MM.1S (cell line): Measurements from ENCODE around the gene ZNF823.

Experiments used
- DNase-seq: peaks from one replicate; pipeline ENCODE4 v3.0.0-alpha.2; 2015
- H2AFZ ChIP-seq: fragments of 300-600 bp; sonication (generic); 2 replicates; pipeline ENCODE4 v1.6.0; 2016; ENCODE audit warnings: antibody characterized with exemption, low read length
- H3F3A ChIP-seq: fragments of 300-600 bp; sonication (generic); 2 replicates; pipeline ENCODE4 v1.6.1; 2016; ENCODE audit warnings: mild to moderate bottlenecking, antibody characterized with exemption, low read length, moderate library complexity, mixed read lengths; ENCODE audit not compliant: insufficient read depth
- H3K27ac ChIP-seq: fragments of 300-600 bp; sonication (generic); 2 replicates; pipeline ENCODE4 v1.5.1; 2016; ENCODE audit warnings: mild to moderate bottlenecking, low read length
- H3K27me3 ChIP-seq: fragments of 300-600 bp; sonication (generic); replicated peaks from 2 replicates; pipeline ENCODE4 v1.6.0; 2016; ENCODE audit warnings: low read length; ENCODE audit not compliant: insufficient read depth
- H3K36me3 ChIP-seq: fragments of 300-600 bp; sonication (generic); replicated peaks from 2 replicates; pipeline ENCODE4 v1.6.1; 2016; ENCODE audit warnings: mild to moderate bottlenecking, low read length, mixed read lengths; ENCODE audit not compliant: insufficient read depth
- H3K4me1 ChIP-seq: fragments of 300-600 bp; sonication (generic); 2 replicates; pipeline ENCODE4 v1.6.1; 2016; ENCODE audit warnings: low read length, mixed read lengths
- H3K4me2 ChIP-seq: fragments of 300-600 bp; sonication (generic); 2 replicates; pipeline ENCODE4 v1.6.0; 2016; ENCODE audit warnings: low read depth, low read length
- H3K4me3 ChIP-seq: fragments of 300-600 bp; sonication (generic); 2 replicates; pipeline ENCODE4 v1.5.1; 2016; ENCODE audit warnings: low read length, mixed read lengths
- H3K79me2 ChIP-seq: fragments of 300-600 bp; sonication (generic); 2 replicates; pipeline ENCODE4 v1.6.1; 2016; ENCODE audit warnings: mixed run types, low read length, mixed read lengths
- H3K9ac ChIP-seq: fragments of 300-600 bp; sonication (generic); 2 replicates; pipeline ENCODE4 v1.6.1; 2016; ENCODE audit warnings: low read length, mixed read lengths
- H3K9me2 ChIP-seq: fragments of 300-600 bp; sonication (generic); replicated peaks from 2 replicates; pipeline ENCODE4 v1.6.1; 2016; ENCODE audit warnings: mild to moderate bottlenecking, low read length, mixed read lengths; ENCODE audit not compliant: insufficient read depth
- H3K9me3 ChIP-seq: fragments of 300-600 bp; sonication (generic); replicated peaks from 2 replicates; pipeline ENCODE4 v1.6.1; 2016; ENCODE audit warnings: mild to moderate bottlenecking, low read length, mixed read lengths; ENCODE audit not compliant: insufficient read depth
- H4K20me1 ChIP-seq: fragments of 300-600 bp; sonication (generic); 2 replicates; pipeline ENCODE4 v1.6.1; 2016; ENCODE audit warnings: mild to moderate bottlenecking, low read length, moderate library complexity, mixed read lengths; ENCODE audit not compliant: insufficient read depth
- CTCF ChIP-seq: fragments of 300-600 bp; sonication (generic); IDR thresholded peaks from 2 replicates; pipeline ENCODE4 v1.5.1; 2016; ENCODE audit warnings: antibody characterized with exemption, low read length, mixed read lengths
- EZH2 ChIP-seq: fragments of 300-600 bp; sonication (generic); optimal IDR thresholded peaks from 2 replicates; pipeline ENCODE3; 2017; ENCODE audit warnings: low read depth, mild to moderate bottlenecking, antibody characterized with exemption, low read length, mixed read lengths
- EZH2phosphoT487 ChIP-seq: fragments of 300-600 bp; sonication (generic); IDR thresholded peaks from 2 replicates; pipeline ENCODE4 v1.6.1; 2018; ENCODE audit warnings: antibody characterized with exemption, low read length

ZNF823 gene

GRCh38 chr19:11747277-11747676, 8.5 kb upstream of the ZNF823 start:
- H3K27me3 ChIP-seq = no peaks in the 10 kb centered on the region; the same call in 1 of the 2 replicates
- no peaks in the 10 kb centered on the region for H3K9me2 ChIP-seq
- H3K4me1 ChIP-seq = no peaks in the 10 kb centered on the region
- H3K9me3 ChIP-seq = no peaks in the 10 kb centered on the region
- no peak overlapping the region for H3K4me2 ChIP-seq
- H4K20me1 ChIP-seq = no peaks in the 10 kb centered on the region
- TF ChIP-seq EZH2 (no peak), CTCF (no peak), EZH2phosphoT487 (no peak)
- no peaks in the 10 kb centered on the region for H3F3A ChIP-seq
- no peak overlapping the region for H3K27ac ChIP-seq
- H2AFZ ChIP-seq = no peak overlapping the region
- H3K9ac ChIP-seq = no peak overlapping the region
- no peaks in the 10 kb centered on the region for H3K36me3 ChIP-seq
- DNase-seq = no peak
- H3K4me3 ChIP-seq = no peak overlapping the region
- no peaks in the 10 kb centered on the region for H3K79me2 ChIP-seq

GRCh38 chr19:11745869-11746268, 7.1 kb upstream of the ZNF823 start:
- H3K9me2 ChIP-seq = no peaks in the 10 kb centered on the region
- no peak overlapping the region for H2AFZ ChIP-seq
- H3K4me3 ChIP-seq = no peak overlapping the region
- H4K20me1 ChIP-seq = no peaks in the 10 kb centered on the region
- H3F3A ChIP-seq = no peaks in the 10 kb centered on the region
- no peak for TF ChIP-seq EZH2
- no peak for TF ChIP-seq EZH2phosphoT487
- TF ChIP-seq CTCF = no peak
- H3K27me3 ChIP-seq = no peaks in the 10 kb centered on the region; the same call in 1 of the 2 replicates
- H3K36me3 ChIP-seq = no peaks in the 10 kb centered on the region
- H3K27ac ChIP-seq = no peak overlapping the region
- H3K79me2 ChIP-seq = no peaks in the 10 kb centered on the region
- no peaks in the 10 kb centered on the region for H3K9me3 ChIP-seq
- DNase-seq = no peak
- no peaks in the 10 kb centered on the region for H3K4me1 ChIP-seq
- no peak overlapping the region for H3K9ac ChIP-seq
- H3K4me2 ChIP-seq = no peak overlapping the region

DNA sequence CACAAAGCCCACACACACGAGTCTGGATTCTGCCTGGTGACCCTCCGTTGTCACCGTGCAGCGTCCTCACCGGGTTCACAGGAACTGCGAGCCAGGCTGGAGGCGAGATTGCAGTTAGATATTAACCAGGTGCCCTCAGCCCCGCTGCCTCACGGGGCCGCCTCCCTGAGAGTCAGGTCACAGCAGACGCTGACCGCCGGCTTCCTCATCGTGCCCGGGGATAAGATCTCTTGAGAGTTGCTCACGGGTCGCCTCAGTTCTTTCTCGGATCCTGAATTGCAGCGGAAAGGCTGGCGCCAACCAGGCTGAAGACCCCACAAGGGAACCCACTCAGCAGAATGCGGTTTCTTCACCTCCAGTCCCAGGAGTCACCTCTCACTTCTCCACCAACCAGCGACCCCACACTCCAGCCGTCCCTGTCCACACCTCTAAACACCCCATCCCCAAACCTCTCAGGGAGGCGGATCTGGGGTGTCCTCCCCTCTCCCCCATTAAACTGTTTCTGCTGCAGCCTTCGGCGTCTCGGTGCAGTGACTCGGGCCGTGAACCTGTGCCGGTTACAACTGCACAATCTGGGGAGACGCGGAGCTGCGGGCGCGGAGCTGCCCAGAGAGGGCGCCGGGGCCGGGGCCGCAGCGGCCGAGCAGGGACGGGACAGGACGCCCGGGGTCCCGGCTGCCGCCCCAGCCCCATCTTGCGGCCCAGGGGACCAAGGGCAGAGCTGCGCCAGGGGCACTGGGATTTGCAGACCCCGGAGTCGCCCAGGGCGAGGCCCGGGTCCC, 591 bp downstream of the ZNF823 start:
- DNase-seq = peak; percentile 66
- H3K9ac ChIP-seq = peak overlapping the region; percentile 63
- TF ChIP-seq EZH2 = no peak
- no peak for TF ChIP-seq EZH2phosphoT487
- no peak for TF ChIP-seq CTCF
- no peaks in the 10 kb centered on the region for H3K9me2 ChIP-seq
- H3K4me1 ChIP-seq = peaks cover 6% of the 10 kb centered on the region; the same call in 1 of the 2 replicates
- H3K27ac ChIP-seq = peak overlapping the region; percentile 20; the same call in 1 of the 2 replicates
- no peaks in the 10 kb centered on the region for H3F3A ChIP-seq
- peak overlapping the region; percentile 96 for H3K4me2 ChIP-seq
- no peaks in the 10 kb centered on the region for H3K9me3 ChIP-seq
- H3K4me3 ChIP-seq = peak overlapping the region; percentile 73
- peaks cover 20% of the 10 kb centered on the region for H3K79me2 ChIP-seq
- no peaks in the 10 kb centered on the region for H3K27me3 ChIP-seq
- peak overlapping the region; percentile 100 for H2AFZ ChIP-seq
- H4K20me1 ChIP-seq = no peaks in the 10 kb centered on the region
- H3K36me3 ChIP-seq = no peaks in the 10 kb centered on the region
